ENCODE measurements around the gene VPS4B.

GRCh38 chr18:63346480-63347183, 75.6 kb downstream of the VPS4B start:
- no peak for TF ChIP-seq CTCF (conservative IDR thresholded peaks at IDR 0.05)
- TF ChIP-seq EZH2 (IDR thresholded peaks at IDR 0.05; ENCODE audit: low read depth): no peak

All from PC-9 (cell line).